ENCODE results near the gene CYP19A1.

The CYP19A1 gene

DNA sequence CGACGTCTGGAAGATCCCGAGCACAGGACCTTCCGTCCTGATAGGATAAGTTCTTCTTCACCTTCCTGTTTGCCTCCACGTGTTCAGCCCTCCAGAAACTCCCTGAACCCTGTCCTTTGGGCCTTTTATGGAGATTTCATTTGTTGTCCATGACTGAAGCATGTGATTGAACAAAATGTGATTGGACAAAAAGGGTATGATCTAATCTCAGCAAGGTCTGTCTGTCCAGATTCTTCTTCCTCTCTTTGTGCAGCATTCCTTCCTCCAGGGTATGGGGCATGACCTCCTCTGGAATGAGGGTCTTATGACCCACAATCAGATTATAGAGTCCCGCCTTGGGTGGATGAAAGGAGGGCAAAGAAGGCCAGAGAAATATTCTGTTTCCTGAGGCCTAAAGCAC, at the start of gene CYP19A1:
TSS of gene CYP19A1 (minus strand) at position 101 of the 400 bp plus-strand sequence. CDS start 95,684 bp downstream, outside the sequence.
- no peak for DNase-seq (ENCODE audit: low spot score)
- no peak for FAIRE-seq

DNA sequence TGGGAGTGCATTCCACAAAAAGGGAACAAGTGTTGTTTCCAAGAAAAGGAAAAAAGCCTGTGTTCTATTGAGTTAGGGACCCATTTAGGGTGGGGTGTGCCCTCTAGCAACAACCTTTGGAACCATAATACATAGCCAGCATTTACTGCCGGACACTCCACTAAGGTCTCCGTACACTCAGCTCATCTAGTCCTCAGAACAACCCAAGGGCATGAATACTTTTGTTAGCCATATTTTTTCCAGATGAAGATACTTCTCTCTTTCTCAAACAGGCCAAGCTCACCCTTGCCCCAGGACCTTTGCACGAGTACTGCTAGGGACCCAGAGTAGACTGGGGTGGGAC, 49.3 kb upstream of the CYP19A1 start:
- DNase-seq (ENCODE audit: low spot score) (no peak), FAIRE-seq (no peak)

DNA sequence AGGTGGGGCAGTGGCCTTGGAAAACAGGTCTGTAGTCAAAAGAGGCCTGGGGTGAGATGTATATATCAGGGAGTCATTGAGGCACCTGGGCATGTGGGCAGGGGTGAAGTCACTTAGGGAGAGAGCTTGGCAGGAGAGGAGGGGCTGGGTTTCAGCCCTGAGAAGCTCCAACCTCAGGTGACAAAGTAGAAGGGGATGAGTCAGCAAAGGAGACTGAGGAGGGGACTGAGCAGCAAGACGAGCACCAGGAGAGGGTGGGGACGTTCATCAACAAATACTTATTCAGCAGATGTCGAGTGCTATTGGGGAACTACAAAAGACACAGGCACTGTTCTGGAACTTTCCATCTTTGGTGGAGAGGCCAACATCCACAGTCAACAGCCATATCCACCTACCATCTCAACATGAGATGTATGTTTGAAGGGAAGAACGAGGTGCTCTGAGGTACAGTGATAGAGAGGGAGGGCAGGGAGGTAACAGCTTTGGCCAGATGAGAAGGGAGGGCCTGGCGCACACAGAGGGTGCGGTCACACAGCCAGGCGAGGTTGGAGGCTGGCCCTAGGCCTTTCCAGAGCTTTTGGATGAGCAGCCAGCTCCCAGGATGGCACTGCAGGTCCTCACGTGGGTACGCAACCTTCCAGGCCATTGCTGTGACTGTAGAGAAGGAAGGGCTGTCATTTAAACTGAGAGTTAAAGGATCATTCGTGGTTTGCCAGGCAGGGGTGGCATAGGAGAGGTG, 48.7 kb upstream of the CYP19A1 start:
- FAIRE-seq: no peak

DNA sequence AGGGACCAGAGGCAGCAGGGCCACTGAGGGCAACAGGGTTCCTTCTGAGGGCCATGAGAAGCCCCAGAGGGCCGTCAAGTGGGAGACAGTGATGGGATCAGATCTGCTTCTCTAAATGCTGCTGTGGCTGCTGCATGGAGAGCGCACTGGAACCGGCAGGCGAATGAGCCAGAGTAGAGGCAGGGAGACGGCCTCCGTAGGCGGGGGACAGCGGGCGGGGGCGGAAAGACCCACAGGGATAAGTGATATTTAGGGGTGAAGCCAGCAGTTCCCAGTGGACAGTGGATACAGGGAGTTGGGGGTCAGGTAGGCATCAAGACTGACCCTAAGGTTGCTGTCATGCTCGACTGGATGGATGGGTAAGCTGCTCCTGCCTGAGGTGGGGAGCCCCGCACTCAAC, 48.1 kb upstream of the CYP19A1 start:
- DNase-seq (ENCODE audit: low spot score): no peak
- FAIRE-seq: no peak

More for the DNA sequence above, 48.7 kb upstream of the CYP19A1 start:
- DNase-seq (ENCODE audit: low spot score): no peak

DNA sequence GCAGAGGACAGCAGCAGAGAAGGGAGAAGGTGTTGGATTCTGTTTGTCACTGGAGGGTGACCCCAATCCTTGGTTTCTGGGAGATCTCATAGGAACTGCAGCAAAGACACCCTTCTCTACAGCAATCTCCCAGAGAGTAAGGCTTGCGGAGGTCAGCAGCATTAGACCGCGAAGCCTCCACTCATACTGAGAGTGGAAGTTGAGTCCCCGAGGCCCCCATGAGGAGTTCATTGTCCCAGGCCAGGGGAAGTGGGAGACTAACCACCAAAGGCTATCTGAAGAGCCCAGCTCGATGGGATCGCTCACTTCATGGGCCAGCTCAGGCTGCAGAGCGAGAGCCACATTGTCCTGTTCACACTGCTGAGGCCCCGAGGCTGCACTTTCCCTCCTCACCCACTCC, 47.6 kb upstream of the CYP19A1 start:
- FAIRE-seq: no peak

DNA sequence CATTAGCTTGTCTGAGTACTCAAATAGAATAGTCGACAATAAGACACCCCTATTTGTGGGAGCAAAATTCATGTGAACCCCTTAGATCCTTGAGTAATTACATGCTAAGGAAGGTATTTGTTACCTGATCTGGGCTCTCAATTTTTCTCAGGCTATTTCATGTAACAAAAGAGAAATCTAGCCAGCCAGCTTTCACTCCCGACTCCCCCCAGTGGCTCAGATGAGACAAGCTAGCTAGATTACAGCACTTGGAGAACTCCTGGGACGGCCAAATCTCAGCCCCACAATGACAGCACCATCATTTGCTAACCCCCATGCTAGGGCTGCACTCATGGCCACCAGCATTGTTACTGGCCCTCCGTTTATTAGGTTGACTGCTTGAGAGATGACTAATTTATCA, 44.4 kb upstream of the CYP19A1 start:
- FAIRE-seq (no peak), DNase-seq (ENCODE audit: low spot score) (no peak)

More for the DNA sequence above, 47.6 kb upstream of the CYP19A1 start:
- no peak for DNase-seq (ENCODE audit: low spot score)

DNA sequence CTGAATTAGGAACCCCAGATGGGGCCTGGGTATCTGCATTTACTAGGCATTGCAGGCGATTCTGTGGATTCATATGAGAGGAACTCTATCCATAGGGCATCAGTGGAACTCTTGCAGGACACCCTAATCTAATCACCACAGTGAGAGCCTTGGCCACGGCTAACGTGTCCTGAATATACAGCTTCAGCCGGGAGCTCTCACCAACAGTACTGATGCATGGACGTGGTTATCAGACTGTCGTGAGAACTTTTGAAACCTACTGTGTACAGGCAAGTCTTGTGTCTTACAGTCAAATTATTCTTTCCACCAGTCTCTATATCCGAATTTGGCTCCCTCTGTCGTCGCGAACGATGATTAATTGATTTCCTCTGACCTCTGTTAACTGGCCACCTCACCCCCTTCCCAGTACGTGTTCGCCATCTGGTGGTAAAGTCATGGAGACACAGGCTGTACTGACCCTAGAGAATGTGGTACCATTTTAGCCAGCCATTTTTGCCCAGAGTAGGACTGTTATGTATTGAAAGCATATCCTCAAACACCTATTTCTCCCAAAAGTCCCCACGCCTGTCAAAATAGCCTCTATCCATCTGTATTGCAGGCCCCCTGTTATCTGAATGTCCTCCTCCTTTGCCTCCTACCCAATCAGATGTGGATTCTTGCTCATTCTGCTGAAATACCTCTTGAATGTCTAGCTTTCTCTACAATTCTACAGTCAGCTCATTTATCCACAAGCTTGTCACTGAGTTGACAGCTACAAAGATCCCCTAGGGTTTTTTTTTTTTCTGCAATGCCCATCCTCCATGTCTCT, 42.8 kb upstream of the CYP19A1 start:
- DNase-seq (ENCODE audit: low spot score): peak; percentile 49
- FAIRE-seq: no peak

DNA sequence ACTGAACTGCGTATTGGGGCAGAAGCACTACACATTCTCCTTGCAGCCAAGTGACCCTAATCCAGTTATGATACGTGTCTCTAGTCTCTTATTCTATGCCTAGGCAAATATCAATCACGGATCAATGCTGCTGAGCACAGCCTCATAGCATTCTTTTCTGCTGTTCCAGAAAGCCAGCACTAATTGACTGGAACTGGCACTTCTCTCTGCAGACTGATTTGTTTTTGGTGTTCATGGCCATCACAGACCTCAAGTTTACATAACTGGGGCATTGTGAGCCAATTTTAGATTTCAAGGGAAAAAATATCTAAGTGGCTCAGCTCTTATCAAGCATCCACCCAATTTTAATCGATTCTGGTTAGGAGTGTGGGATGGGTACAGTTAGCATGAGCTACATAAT, 41.0 kb upstream of the CYP19A1 start:
- no peak for FAIRE-seq

DNA sequence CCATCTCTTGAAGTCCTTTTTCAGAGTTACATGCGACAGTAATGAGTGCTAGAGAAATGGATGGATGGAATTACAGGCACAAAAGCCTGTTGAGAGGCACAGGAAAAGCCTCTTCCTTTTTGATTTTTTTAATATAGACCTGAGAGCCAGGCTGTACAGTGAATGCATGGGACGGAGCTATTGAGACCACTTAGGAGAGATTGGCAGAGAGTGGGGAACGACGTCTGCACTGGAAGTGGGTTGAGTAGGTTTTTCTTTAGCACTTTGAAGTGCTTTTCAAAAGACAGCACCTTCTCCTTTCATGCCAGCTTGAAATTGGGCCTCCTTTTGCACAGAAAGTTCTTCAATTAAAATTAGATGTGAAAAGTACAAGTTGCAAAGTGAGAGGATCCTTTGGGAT, 40.0 kb upstream of the CYP19A1 start:
- DNase-seq (ENCODE audit: low spot score) (no peak), FAIRE-seq (no peak)

More for the DNA sequence above, 41.0 kb upstream of the CYP19A1 start:
- no peak for DNase-seq (ENCODE audit: low spot score)

DNA sequence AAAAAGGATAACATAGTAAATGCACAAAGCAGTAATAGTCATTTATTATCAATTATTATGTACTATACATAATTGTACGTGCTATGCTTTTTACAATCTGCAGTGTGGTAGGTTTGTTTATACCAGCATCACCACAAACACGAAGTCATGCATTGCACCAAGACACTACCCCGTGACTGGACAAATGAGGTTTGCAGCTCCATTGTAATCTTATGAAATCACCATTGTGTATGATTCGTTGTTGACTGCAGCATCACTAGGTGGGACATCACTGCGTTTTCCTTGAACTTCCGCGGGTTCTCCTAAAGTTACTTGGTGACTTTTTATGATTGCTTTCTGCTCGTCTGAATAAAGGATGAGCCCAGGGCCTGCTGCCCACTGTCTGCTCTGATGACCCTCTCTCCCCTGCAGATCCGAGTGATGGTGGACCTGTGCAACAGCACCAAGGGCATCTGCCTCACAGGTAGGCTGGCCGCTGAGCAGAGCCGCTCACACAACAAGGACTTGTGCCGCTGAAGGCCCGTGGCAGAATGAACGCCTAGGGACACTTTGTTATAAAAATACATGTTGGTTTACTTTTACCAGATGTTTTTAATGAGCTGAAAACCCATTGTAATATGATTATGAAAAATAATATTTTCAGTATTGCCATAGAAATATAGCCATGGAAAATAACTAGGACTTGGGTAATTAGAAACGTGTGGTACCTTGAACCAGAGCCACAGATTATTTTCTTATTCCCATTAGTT, 38.8 kb upstream of the CYP19A1 start:
- DNase-seq (ENCODE audit: low spot score) (no peak), FAIRE-seq (no peak)

DNA sequence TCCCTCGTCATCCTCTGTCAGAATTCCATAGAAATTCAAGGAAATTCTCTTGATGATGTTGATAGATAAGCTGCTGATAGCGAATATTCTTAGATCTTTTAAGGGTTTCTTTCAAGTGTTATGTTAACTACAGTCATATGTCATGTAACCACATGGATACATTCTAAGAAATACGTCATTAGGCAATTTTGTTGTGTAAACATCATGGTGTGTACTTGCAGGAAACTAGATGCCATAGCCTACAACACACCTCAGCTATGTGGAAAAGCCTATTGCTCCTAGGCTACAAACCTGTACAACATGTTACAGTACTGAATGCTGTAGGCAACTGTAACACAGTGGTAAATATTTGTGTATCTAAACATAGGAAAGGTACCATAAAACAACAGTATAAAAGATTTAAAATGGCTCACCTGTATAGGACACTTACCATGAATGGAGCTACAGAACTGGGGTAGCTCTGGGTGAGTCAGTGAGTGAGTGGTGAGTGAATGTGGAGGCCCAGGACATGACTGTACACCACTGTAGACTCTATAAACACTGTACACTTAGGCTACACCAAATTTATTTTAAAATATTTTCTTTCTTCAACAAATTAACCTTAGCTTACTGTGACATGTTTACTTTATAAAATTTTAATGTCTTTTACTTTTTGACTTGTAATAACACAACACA, 37.7 kb upstream of the CYP19A1 start:
- no peak for FAIRE-seq
- no peak for DNase-seq (ENCODE audit: low spot score)

DNA sequence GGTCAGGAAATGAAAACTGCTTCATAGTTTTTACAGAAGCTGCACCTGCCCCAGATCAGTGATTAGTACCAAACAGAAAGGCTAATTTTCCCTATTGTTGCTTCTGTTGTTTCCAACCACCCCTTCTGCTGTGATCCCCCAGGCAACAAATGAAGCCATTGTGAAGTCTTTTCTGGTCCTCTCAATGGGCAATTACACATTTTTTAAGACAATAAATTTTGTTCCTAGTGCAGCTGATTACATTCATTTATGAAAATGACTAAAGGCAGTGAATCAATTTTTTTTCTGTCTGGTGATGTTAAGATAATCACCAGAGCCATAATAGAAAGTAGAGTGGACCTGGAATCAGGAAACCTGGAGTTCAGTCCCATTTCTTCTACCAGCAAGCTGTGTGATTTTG, 35.7 kb upstream of the CYP19A1 start:
- DNase-seq (ENCODE audit: low spot score): no peak
- FAIRE-seq: no peak

DNA sequence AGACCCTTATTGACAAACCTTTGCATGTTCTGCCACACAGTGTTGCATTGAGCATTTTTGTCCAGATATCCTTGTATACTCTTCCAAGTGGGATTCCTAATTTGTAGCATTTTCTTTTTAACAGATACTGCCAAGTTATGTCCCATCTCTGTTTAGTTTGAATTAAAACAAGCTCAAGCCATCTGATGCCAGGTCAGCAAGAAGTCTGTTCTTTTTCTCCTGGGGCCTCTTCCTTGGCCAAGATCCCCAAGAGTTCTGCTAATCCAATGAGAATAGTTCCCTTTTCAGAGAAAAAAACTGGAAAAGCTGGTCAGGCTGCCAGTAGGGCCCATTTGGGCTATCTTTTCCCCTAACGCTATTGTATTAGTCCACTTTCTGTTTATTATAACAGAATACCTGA, 32.9 kb upstream of the CYP19A1 start:
- DNase-seq (ENCODE audit: low spot score) (no peak), FAIRE-seq (no peak)

DNA sequence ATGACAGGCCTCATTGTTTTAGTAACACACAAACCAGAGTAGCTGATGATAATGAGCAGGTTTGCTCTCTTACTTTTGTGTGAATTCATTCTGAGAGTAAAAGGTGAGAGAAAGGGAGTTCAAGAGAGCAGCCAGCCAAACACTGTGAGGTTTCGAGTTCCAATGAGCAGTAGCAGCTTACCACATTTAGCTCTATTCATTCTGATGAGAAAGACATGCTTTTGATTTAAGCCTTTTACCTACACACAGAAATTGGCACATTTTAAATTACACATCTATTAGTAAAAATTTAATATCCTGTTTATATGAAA, 31.0 kb upstream of the CYP19A1 start:
- DNase-seq (ENCODE audit: low spot score) (no peak), FAIRE-seq (no peak)

DNA sequence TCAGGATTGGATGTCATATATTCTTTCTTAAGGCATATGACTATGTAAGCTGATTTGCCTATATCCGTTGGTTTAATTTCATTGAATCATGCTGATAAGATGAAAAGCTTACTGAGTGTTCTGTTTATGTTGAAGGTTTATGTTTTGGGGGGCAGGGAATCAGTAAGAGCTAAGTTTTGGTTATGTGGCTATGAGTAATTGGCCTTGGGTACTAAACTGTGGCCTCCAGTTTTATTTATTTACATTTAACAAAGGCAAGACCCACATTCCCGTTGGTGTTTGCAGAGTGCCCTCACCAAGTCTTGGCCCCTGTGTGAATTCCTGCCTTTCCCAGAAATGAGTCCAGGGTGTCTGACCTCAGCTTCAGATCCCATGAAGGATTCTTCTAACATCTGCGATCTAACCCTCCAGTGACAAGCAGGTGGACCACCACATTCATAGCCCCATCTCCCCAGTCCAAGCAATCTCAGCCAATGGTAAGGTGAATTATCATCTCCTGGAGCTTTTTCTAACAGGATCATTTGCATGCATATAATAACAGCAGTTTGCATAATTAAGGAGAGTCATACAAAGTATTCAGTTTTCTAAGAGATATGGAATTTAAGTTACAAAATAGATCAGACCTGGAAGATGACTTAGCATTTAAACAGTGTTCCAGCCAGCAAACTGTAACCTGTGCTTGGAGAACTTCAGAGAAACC, 30.5 kb upstream of the CYP19A1 start:
- FAIRE-seq (no peak), DNase-seq (ENCODE audit: low spot score) (no peak)

DNA sequence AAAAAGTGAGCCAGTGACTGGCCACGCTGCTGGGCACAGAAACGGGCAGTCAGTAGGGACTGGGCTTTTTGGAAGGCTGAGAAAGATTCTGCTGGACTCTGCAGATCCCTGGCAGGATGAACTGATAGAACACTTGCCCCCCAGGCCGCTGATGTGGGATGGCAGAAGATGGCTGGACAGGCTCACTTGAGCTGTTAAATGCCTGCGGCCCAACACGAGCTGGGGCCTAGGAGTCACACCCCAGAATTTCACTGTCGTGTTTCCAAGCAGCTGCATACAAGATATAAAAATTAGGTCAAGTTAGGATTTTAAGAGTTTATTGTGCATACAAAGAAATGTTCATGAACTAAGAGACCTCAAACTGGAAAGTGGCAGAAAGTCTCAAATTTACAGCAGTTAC, 29.9 kb upstream of the CYP19A1 start:
- FAIRE-seq (no peak), DNase-seq (ENCODE audit: low spot score) (no peak)

DNA sequence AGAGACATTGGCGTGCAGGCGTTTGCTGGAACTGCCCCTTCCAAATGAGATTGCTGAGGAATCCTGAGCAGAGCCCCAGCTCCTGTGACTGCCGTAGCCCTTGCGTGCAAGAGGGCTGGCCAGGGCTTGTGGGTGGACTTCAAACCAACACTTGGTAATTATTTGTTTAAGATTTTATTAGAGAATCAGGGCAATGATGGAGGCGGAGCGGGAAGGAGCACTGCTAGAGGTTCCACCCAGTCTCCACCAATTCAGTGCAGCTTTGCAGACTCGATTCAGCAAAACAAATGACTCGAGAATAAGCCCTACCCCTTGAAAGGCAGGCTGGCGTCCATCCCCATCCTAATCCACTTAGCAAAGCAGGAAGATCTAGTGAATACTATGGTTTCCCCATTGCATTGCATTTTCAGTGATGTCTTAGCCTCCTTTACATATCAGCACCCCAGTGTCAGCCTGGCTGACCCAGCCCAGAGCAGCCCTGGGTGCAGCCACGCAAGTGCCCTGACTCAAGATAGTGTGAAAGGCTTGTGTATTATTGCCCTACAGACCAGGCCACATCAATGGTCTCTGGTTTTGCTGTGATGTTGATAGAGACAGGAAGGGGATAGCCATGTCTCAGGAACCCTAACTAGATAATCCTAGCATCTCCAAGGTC, 29.1 kb upstream of the CYP19A1 start:
- FAIRE-seq (no peak), DNase-seq (ENCODE audit: low spot score) (no peak)

DNA sequence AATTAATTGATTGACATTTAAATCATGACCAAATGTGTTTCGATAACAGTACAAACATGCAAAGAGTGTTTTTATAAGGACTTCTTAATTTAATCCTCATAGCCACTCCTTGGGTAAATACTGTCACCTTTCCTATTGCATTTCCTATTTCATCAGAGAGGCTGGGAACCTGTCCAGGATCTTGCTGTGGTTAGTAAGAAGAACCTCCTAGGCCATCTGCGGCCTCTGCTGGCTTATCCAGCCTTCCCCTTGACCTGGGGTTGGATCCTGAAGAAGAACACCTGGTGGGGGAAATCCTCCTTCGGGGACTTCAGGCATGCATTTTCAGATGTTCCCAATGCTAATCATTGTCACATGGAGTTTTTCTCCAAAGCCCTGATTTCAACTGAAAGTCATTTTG, 28.5 kb upstream of the CYP19A1 start:
- DNase-seq (ENCODE audit: low spot score): no peak
- FAIRE-seq: no peak

DNA sequence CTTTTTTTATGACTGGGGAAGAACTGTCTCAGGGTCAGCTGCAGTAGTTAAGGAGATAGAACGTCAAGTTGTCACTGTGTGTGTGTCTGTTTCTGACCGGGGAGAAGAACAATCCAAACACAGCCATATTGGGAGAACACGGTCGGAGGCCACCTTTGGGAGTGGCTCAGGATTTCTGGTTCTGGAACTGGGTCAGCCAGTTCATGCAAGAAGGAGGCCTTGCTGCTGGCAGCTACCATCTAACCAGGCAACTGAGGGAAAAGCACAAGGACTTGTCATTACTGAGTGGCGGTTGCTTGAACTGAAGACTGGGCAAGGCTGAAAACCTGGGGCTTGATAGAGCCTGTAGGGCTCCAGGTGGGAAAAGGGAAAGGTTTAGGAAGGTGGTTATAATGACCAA, 27.7 kb upstream of the CYP19A1 start:
- DNase-seq (ENCODE audit: low spot score) (no peak), FAIRE-seq (no peak)

DNA sequence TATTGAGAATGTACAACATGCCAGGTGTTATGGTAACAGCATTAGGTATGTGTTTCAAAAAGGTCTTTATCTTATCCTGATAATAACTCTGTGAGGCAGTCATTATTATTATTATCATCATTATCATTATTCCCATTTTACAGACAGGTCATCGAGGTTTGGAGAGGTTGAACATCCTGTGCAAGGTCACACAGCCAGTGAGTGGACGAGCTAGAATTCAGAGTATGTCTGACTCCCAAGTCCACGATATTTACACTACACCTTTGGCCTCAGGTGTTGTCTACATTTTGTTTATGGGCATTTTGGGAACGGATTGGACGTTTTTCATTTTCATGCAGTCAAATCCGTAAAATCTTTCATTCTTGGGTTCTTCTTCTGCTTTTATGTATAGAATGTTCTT, 27.0 kb upstream of the CYP19A1 start:
- no peak for FAIRE-seq
- DNase-seq (ENCODE audit: low spot score): no peak

DNA sequence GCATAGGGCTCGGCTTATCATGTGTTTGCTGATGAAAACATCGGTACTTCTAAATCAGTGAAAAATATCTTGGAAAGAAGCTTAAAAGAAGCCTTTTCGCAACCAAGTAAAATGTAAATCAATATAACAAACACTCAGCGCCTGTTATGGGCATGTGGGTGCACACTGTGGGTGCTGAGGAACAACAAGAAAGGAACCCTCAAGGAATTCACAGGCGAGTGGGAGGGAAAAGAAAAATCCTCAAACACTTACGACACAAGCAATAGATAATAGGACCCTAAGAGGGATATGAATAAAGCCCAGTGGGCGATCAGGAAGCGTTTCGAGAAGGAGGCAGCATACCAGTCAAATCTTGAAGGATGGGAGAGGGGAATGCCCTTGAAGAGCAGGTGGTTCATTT, 25.0 kb upstream of the CYP19A1 start:
- FAIRE-seq: no peak
- no peak for DNase-seq (ENCODE audit: low spot score)
